Heart left ventricle (tissue), 16 donors: ENCODE results near the gene ZBTB7C. TPM values are rescaled to one million over a fixed set of nuclear protein-coding genes. Genes with fewer than 3 reads are reported as not detected.

Experiments used
- ATAC-seq, 4 donors: fragments of 200-7000 bp; cut with Tn5 transposase; one replicate each; pipeline ENCODE4 v1.9.1; 2020 to 2022; ENCODE audit warnings: moderate library complexity in 4 of 4, mild to moderate bottlenecking in 3 of 4, moderate number of reproducible peaks in 1 of 4
- DNase-seq, 5 donors: peaks; one replicate each; pipeline ENCODE4 v3.0.0-alpha.2; 2020
- H3K27ac ChIP-seq, 12 donors: fragments of 200-600 bp; sonication (generic) in 4 of 12; one replicate each; pipeline versions ENCODE4 v1.5.0 to v1.8.0; 2016 to 2022; ENCODE audit warnings: mild to moderate bottlenecking in 2 of 12
- H3K27me3 ChIP-seq, 9 donors: fragments of 200-600 bp; sonication (generic) in 2 of 9; one replicate each; pipeline versions ENCODE4 v1.5.1 to v1.8.0; 2016 to 2022; ENCODE audit warnings: mild to moderate bottlenecking in 3 of 9
- H3K36me3 ChIP-seq, 9 donors: fragments of 200-600 bp; sonication (generic) in 2 of 9; one replicate each; pipeline versions ENCODE4 v1.5.0 to v1.8.0; 2018 to 2022; ENCODE audit warnings: mild to moderate bottlenecking in 2 of 9
- H3K4me1 ChIP-seq, 12 donors: fragments of 200-600 bp; sonication (generic) in 4 of 12; one replicate each; pipeline versions ENCODE4 v1.5.0 to v1.8.0; 2016 to 2022; ENCODE audit warnings: mild to moderate bottlenecking in 3 of 12
- H3K4me3 ChIP-seq, 12 donors: fragments of 200-600 bp; sonication (generic) in 4 of 12; one replicate each; pipeline versions ENCODE4 v1.5.0 to v1.8.0; 2017 to 2022; ENCODE audit warnings: mild to moderate bottlenecking in 9 of 12, moderate library complexity in 4 of 12
- H3K9me3 ChIP-seq, 12 donors: fragments of 200-600 bp; sonication (generic) in 4 of 12; one replicate each; pipeline versions ENCODE4 v1.5.0 to v1.8.0; 2016 to 2022; ENCODE audit warnings: mild to moderate bottlenecking in 1 of 12
- CTCF ChIP-seq, 12 donors: fragments of 200-600 bp; sonication (generic) in 4 of 12; IDR thresholded peaks; one replicate each; pipeline versions ENCODE4 v1.5.0 to v1.8.0; 2018 to 2022; ENCODE audit warnings: antibody characterized with exemption in 12 of 12, mild to moderate bottlenecking in 5 of 12
- POLR2A ChIP-seq, 2 donors: fragments of 450-650 bp; IDR thresholded peaks; one replicate each; pipeline ENCODE4 v1.6.1; 2017; ENCODE audit warnings: antibody characterized with exemption in 2 of 2, mild to moderate bottlenecking in 2 of 2, moderate library complexity in 2 of 2
- WGBS, 4 donors: extraction: QIAGEN DNeasy Blood & Tissue Kit in 2 of 4; methylation state at CpG; one replicate each; pipeline versions ENCODE4 v1.1.5 to v1.1.7; 2013 to 2018; 5-methylcytosine and 5-hydroxymethylcytosine counted together
- intact Hi-C, 10 donors: fragments of 100-400 bp; cut with DNase I; formaldehyde crosslinking; loops; one replicate each; pipeline versions ENCODE4 v1.11.1 to v1.14.2; 2022
- polyA plus RNA-seq, 2 donors: library from polyadenylated mRNA; stranded (reverse); fragments of 200-250 nt; gene quantifications; one replicate each; pipeline ENCODE4 v1.2.3, GENCODE V29; 2013
- total RNA-seq, 9 donors: library from RNA; depleted of rRNA in 2 of 9; stranded (reverse); fragments of >200 nt in 2 of 9; fragmentation: NEBNext Ultra II Directional in 3 of 9; extraction: Animal tissue kit (Norgen Biotek cat#: 25700) in 3 of 9; gene quantifications; one replicate each; pipeline versions ENCODE4 v1.1.0 to v1.2.4, GENCODE V29; 2016 to 2023
- donor health status: ischemic (EF 13 %, LVEDD 7.1; RV severe dilation, severe dysfunction).
- donor health status: healthy with polysubstance abuse.
- donor health status: DM: no; HTN: yes; CAD: no.
- donor health status: DM: no; HTN: no; CAD: no.
- donor health status: ischemic (EF 25% LVEDD 6.9; RV normal size, moderate dysfunction).
- donor health status: ischemic (EF 25% LVEDD 5.7; RV mildly dilated, moderate dysfunction).
- donor health status: healthy.
- donor health status: DM: yes; HTN: yes; CAD: no.
- donor health status: ischemic (EF 35%, LVEDD 5.7; RV mildly dilated, moderate dysfunction).
- donor health status: nonischemic (EF 11% LVEDD 7.7; RV severe dilation, severe dysfunction).
- donor health status: DM: yes; HTN: yes; CAD: no.
- donor health status: PGD.
- donor health status: ischemic (EF 29% LVEDD 5.4; RV normal size, mild dysfunction).
- donor health status: nonischemic (EF 23%, LVEDD 6.1; RV moderate dilation, normal function).

ZBTB7C gene
- total and polyA plus RNA-seq, 11 donors, result 0.68 to 7.5 (median 2.3) TPM

GRCh38 chr18:48163738-48164115 lies 245.5 kb downstream of the ZBTB7C start:
- intact Hi-C loops, result loop anchor here in 3 of 10 donors (5.0 to 10.0 kb wide), 4 partner anchors 91 to 281 kb away; partner anchors contain the start of gene ZBTB7C (in 1 of the 3)
- 54 to 76% (median 70%) methylated on average over 3 of the region's 3 CpGs for WGBS, 4 donors
- Histone ChIP-seq H3K4me1 (peaks cover 2 to 59% (median 39%) of the 10 kb centered on the region in 12 donors), H3K27me3 (no peaks in the 10 kb centered on the region), H3K36me3 (no peaks in the 10 kb centered on the region), H3K27ac (peak overlapping the region in 2 of 12 donors; percentile 13 to 96), H3K4me3 (no peak overlapping the region), H3K9me3 (no peaks in the 10 kb centered on the region)
- no peak for ATAC-seq
- no peak for DNase-seq
- TF ChIP-seq POLR2A (IDR thresholded peaks at IDR 0.05) (no peak), CTCF (IDR thresholded peaks at IDR 0.05) (no peak)

- Histone ChIP-seq H3K27ac (peak overlapping the region in 8 of 12 donors; percentile 4 to 96 (median 92)), H3K9me3 (no peaks in the 10 kb centered on the region), H3K4me1 (peaks cover 2 to 59% (median 37%) of the 10 kb centered on the region in 12 donors), H3K4me3 (no peak overlapping the region), H3K36me3 (no peaks in the 10 kb centered on the region), H3K27me3 (no peaks in the 10 kb centered on the region)
- DNase-seq (no peak), ATAC-seq (no peak)
- intact Hi-C loops, result loop anchor here in 3 of 10 donors (5.0 to 10.0 kb wide), 4 partner anchors 91 to 282 kb away; partner anchors contain the start of gene ZBTB7C (in 1 of the 3)
- WGBS, 4 donors, result 87 to 92% (median 91%) methylated on average over 5 of the region's 5 CpGs
- no peak for TF ChIP-seq CTCF (IDR thresholded peaks at IDR 0.05)
- no peak for TF ChIP-seq POLR2A (IDR thresholded peaks at IDR 0.05)
These were observed 246.0 kb downstream of the ZBTB7C start for GRCh38 chr18:48162956-48163737.

GRCh38 chr18:48161911-48162698 lies 247.1 kb downstream of the ZBTB7C start:
- 6 to 20% (median 12%) methylated on average over 8 to 38 of the region's 38 CpGs for WGBS, 4 donors
- Histone ChIP-seq H3K36me3 (no peaks in the 10 kb centered on the region), H3K27ac (peak overlapping the region; percentile 80 to 96 (median 90)), H3K27me3 (no peaks in the 10 kb centered on the region), H3K4me3 (peak overlapping the region; percentile 41 to 96 (median 68)), H3K9me3 (no peaks in the 10 kb centered on the region), H3K4me1 (peaks cover 2 to 50% (median 27%) of the 10 kb centered on the region in 12 donors)
- intact Hi-C loops, result loop anchor here in 3 of 10 donors (5.0 to 10.0 kb wide), 4 partner anchors 90 to 283 kb away; partner anchors contain the start of gene ZBTB7C (in 1 of the 3)
- peak in 1 of 5 donors; percentile 68 for DNase-seq
- ATAC-seq, result peak; percentile 10 to 56 (median 34)
- TF ChIP-seq CTCF (IDR thresholded peaks at IDR 0.05) (no peak), POLR2A (IDR thresholded peaks at IDR 0.05) (no peak)
